HL-60/S4 (cell line): ENCODE results near the gene GRID1.

Experiments used
- in situ Hi-C: fragments of 300-500 bp; cut with MboI; formaldehyde crosslinking; loops from 2 replicates; pipeline ENCODE4 v1.14.3; 2022; ENCODE audit warnings: low sequenced_read_pairs

The GRID1 gene

DNA sequence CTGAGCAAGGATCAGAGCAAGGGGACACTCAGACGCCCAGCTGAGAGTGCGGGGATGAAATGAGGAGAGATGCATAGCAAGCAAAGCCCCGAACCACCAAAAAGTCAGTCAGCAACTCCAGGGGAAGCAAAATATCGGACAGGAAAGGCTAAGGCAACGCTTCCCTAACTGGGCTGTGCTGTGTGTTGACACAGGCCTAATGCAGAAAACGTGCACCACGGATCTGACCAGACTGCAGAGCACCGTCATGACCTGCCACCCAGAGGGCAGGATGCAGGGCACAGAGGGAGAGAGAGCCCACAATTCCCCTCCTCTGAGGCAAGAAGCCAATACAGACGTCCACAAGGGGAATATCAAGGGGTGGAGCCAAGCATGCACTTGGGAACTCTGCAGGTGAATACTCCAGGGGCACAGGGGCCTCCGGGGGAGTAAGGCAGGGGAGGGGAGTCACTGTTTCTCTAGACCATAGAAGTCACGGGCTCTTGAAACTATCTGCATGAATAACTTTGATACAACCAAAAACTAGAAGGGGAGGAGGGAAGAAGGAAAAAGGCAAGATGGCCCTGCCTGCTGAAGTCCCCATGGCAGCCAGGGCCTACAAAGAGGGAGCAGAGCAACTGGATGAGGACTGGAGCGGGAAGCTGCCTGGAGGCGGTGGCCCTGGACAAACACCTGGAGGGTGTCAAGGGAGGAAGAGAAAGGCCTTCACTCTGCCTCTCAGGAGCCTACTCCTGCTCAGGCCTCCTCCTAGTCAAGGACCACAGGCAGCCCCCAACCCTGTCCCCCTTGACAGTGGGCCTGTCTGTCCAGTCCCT is 26.2 kb downstream of the GRID1 start:
- in situ Hi-C loops: no loop called here

DNA sequence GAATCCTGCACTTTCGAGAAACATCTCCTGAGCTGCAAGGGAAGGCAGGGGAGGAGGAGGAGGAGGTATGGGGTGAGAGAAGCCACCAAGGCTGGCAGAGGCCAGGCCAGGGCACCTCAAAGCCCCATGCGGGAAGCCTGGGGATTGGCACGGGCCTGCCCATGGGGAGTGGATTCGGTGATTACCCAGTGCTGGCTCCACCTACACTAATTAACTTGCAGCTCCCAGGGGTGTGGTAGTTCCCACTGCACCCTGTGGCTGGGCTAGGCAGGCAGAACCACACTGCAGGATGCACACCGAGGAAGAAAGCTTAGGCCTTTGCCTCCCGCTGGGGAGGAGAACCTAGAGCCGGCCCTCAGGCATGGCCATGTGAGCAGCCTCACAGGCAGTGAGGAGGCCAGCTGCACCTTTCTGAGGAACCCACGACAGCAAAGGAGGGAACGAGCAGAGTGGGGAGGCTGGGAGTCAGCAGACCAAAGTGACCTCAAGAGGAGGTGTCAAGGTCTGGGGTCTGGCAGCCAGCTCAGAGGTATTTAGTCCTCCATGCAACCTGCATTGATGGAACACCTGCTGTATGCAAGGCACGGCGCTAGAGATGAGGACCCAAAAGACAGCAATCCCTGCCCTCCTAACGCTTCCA is 27.2 kb downstream of the GRID1 start:
- in situ Hi-C loops: no loop called here

DNA sequence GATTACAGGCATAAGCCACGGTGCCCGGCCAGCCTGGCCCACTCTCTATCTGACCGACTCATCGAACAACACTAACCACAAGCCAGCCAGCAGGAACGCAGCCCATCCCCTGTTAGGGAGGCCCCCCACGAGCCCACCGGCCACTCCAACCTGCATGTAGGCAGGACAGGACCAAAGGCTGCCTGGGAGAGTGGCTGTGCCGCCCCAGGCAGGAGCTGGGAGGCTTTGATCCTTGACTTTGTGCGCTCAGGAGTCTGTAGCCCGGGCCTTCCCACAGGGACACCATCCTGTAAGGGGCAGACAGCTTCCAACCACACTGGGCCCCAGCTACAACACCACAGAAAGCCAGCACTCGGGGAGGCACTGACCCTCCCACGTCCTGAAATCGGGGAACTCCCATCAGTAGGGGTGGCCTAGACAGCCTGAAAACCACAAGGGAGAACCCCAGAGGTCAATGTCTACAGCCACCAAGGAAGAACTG is 29.4 kb downstream of the GRID1 start:
- in situ Hi-C loops: no loop called here

DNA sequence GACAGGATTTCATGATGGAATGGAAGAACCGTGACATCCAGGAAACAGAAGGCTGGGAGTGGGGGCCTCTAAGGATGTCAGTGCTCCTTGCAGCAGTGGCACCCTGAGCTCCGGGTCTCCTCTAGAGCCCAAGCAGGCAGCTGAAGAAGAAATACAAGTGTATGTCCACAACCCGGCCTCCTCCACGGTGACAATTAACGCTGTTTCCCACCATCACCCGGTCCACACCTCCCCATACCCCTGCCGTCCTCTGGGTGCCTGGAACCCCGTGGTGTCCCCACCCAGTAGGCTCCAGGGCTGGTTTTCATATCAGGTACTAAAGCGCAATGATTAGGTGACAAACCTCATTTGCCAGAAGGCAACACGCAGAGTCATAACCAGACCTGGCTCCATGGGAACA is 30.3 kb downstream of the GRID1 start:
- in situ Hi-C loops: no loop called here

DNA sequence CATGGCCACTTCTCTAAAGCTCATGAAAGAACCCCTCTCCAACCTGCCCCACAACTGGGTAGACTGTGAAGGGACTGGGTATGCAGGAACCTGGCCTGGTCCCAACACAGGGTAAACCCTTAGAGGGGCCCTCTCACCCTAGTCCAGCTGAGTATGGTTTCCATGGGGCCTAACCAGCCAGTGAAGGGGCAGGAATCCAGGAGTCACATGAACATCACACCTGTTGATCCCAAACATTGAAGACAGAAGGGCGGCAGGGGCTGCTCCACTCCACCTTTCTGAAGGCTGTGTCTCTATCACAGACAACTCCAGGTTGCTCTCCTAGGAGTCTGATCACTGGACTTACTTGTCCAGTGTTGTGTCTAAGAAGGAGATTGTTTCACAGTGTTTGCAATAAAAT is 30.8 kb downstream of the GRID1 start:
- in situ Hi-C loops: no loop called here

DNA sequence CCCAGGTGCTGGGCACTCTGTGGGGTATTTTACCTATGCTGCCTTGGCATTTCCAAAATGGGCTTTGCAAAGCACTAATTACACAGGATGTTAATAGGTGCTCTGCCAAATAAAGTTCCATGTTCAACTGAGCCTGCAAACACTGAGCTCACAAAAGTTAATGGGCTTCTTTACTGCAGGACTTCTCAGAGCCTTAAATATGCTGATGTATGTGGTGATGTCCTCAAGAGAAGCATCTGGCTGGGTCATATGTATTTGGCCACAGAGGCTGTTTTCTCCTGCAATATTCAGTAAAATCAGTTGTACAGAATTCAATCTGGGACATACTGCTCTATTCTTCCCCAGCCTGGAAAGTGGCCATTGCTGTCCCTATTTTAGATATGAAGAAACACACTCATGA is 31.3 kb downstream of the GRID1 start:
- in situ Hi-C loops: no loop called here

DNA sequence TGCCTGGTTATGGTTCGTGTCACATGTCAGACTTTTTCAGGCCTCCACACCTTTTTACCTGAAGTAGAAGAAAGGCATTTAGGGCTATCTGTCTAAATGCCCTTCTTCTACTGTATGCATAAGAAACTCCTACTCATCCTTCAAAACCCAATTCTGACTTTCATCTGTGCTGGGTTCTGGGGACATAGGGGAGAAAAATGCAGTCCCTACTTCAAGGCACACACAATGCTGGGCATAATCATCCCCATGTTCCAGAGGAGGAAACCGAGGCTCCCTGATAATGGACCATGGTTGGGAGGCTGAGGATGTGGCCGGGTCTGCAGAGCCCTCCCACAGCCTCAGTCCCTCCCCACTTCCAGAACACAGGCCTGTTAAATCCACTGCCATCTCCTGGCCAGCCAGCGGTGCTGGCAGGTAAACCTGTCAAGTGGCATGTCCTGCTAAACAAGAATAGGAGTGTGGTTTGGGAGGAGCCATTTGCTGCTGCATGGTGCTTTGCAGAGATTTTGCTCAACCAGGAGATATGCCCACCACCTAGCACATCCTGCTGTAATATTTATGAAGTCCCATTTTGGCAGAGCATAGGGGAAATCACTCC is 32.0 kb downstream of the GRID1 start:
- in situ Hi-C loops: no loop called here

DNA sequence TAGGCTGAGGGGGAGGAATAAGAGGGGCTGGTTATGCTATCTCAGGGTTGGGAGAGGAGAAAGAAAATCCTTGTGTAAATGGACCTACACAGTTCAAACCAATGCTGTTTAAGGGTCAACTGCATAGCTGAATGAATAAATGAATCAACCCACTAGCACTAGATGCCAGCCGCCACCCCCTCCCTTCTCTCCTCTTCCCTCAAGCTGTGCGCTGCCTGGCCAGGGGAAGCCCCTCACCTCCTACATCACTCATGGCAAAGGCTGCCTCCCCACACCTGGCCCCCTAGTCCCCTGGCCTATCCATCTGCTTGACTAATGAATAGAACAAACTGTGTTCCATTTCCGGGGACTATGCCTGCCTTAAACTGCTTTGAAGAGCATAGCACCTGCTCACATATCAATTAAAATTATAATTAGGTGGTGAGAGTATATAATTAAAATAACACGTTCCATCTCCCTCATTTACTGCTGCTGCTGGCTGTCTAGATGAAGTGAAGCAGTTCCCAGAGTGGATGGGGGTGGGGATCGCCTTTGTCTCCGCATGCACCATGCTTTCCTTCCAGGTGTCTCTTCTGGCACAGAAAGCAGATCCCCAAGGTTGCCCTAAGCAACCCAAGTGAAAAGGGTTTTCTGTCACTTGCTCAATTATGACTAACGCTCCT is 32.6 kb downstream of the GRID1 start:
- in situ Hi-C loops: no loop called here

DNA sequence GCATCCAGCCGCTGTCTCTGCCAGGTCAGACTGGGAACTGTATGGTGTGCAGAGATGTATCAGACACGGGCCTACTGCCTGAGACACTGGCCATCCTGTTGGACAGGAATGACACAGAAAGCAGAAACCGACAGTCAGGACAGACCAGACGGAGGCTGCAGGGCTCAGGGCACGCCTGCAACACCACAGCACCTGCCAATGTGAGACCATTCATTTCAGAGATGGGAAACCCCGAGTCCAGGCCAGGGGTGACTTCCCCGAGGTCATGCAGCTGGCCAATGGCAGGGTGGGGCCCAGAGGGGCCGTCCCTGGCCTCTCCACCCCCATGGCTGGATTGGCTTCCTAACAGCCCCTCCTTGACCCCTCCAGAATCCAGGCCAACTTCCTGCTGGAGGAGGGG is 34.7 kb downstream of the GRID1 start:
- in situ Hi-C loops: no loop called here

DNA sequence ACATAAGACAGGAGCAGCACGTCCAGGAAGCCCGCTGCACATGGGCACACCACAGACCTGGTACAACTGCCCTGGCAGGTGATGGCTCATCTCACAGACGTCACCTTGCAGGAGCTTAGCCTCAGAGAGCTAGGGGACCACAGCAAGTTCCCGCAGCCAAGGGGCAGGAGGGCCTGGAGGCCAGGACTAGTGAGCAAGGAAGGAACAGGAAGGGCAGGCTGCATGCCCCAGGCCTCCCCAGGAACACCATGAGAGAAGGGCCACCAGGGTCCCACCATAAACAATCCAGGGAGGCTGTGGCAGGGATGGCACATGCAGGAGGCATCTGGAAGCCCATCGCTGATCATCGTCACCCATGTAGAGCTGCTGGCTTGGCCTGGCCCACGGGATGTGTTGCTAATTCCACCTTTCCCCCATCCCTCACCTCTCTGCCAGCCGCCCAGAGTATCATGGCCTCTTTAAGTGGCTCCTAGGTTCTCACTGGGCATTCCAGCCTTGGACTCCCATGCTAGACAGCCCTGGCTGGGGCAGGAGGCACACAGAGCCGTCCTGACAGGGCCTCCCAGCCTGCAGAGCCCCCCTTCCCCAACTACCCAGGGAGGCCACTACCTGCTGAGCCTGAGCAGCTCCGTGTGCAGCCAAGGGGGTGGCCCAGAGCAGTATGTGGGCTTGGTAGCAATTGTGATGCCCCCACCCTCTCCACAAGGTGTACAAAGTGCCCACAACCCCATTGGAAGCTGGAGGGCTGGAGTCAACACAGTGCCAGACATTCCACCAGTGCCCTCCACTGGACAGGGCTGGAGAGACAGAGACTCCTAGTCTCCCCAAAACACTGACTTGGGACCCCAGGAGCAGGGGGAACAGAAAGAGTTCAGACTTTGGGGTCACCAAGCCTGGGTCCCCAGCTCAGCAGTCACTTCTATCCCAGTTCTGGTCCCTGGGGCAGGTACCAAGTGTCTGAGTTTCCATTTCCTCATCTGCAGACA is 35.5 kb downstream of the GRID1 start:
- in situ Hi-C loops: no loop called here

DNA sequence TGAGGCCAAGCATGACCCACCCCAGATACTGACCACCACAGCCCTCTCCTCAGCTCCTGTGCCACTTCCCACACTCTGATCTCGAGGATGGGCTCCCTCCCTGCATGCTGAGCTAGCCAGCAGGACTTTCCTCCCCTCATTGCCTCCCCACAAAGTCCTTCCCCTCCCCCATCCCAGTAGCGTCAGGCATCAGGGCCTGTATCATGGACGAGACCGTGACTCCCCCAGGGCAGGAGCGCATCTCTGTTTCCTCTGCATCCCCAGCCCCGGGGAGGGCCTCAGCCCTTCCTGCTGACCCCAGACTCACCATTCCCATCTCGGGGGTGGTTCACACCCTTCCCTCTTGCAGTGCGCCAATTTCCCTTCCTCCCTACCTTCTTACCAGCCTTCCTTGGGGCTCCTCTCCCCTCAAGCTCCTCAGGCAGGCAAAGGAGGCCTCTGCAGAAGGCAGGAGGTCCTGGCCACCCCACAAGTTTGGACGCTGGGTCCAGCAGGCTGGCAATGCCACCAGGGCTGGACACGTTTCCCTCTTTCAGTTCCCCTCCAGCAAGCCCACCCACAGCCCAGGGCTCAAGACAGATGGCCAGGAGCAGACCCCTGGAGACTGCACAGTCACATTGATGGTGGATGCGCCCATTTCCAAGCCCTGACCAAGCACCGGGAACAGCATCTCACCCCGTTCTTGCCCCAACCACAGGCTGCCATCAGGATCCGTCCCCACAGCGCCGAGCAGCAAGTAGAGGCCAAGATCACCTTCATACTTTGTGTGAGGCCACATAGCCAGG is 36.5 kb downstream of the GRID1 start:
- in situ Hi-C loops: no loop called here

DNA sequence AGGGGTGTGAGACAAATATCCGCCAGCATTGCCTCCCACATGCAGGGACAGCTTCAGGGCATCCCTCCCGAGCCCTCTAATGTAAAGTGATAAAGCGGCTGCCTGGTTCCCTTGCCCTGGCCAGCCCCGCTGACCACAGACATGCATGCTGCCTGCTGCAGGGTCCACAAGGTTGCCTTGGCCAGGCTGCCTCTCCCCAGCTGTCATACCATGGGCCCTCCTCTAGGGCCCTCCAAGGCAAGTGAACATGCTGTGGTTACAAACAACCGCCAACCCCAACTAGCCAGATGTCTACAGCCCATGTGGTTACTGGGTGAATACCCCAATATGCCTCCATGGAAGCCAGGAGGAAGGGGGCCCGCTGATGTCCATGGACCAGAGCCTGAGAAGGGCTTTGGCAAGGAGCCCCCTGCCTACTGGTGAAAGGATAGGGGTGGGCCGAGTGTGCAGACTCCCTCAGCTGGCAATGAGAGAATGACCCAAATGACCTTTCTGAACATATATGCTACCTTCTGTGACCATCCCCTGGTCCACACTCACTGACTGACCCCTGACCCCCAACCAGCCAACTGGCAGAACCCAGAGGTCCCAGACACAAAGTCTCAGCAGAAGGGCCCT is 37.4 kb downstream of the GRID1 start:
- in situ Hi-C loops: no loop called here

DNA sequence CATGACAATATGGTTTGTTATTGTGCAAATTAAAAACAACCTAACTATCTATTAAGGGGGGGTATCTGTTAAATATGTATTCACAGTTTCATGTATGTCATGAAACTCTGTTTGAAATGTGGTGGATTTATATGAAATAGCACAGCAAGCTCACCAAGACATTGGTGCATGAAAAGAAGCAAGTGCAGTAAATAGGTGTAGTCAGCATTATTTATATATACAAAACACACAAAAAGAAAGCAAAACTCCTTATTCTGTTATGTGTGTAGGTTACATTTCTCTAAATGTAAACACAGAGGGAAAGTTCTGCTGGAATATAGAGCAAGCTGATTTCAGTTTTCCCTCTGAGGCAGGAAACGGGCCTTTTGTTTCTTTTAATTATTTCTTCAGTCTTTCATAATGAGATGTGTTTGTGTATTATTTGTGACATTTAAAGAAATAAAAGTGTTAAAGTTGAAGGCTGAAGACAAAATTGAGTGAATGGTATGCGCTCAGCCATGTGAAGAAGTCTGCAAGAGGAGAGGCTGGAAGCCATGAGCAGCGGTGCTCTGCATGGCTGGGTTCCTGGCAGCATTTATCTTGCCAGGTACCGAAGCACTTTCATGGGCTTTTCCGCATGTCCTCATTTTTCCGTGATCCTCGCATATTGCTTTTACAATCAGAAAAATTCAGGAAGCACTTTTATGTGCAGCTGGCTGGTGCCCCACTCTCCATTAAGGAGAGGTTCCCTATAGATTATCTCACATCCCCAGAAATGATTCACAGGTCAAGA is 38.5 kb downstream of the GRID1 start:
- in situ Hi-C loops: no loop called here

DNA sequence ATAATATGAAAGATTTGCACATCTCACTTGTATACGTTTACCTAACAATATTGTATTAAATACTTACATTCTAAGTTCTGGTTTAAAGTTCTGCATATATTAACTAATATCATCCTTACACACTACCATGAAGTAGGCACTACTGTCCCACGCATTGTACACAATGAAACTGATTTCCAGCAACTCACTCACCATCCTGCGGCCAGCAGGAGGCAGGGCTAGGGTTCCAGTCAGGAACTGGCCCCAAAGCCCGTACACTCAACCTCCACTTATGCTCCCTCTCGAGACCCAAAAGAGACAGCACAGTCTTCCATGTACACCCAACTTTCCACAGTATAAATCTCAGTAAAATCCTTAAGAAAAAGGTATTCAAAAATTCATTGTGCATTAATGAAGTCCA is 41.4 kb downstream of the GRID1 start:
- in situ Hi-C loops: no loop called here

DNA sequence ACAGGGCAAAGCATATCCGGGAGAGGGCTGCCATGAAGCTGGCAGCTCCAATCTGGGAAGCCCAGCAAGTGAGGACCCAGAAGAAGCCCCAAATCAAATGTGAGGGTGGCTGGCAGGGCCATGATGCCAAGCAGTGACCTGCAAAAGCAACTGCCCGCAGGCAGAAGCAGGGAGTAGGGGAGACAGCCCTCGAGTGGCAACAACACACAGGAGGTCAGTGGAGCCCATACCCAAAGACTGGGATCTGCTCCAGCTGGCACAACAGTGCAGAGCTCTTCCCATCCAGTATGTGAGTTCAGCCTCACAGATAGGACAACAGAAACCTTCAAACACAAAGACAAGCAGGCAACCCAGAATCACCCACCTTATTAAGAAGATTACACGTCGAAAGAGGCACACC is 45.0 kb downstream of the GRID1 start:
- in situ Hi-C loops: no loop called here

DNA sequence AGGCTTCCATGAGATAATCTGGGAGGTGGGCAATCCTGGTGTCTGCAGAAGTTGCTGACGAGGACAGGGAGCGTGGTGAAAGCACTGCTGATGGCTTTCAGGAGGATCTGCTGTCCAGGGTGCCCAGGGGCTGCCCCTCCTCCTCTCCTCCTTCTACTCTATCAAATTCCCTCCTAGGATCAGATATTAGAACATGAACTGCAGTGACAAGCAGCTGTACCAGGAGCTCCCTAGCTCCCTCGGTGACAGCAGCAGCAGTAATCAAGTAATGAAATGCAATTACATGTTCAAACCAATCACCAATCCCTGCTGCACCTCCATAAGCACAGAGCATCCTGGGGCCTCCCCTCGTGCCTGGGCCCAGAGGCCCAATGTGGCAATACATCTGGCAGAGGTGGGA is 46.9 kb downstream of the GRID1 start:
- in situ Hi-C loops: no loop called here

DNA sequence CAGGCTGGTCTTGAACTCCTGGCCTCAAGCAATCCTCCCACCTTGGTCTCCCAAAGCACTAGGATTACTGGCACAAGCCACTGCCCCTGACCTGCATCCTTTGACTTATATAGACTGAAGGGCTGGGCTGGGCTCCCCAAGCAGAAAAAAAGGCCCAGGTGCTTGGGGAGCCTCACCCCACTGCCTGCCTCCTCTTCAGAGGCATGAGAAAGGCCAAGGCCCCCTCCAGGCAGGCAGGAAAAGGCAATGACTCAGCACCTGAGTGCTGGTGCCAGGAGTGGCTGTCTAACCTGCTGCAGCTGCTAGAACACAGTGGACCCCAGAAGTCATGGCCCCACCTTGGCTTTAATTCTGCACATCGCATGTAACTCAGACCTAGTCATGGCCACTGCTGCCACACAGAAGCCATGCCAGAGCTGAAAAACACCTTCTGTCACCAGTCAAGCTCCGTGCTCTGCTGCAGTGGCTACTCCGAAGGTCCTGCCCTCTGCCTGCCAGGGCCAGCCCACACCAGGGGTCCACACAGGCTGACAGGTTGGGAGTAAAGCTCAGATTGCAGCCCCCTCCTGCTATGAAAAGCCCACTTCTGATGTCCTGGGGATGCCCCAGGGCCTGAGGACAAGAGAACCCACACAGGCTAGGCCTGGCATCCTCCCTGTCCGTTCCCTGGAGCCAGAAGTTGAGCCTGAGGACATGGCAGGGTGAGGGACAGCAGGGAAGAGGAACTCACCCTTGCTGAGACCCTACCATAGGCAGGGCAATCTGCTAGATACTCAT is 48.5 kb downstream of the GRID1 start:
- in situ Hi-C loops: no loop called here

DNA sequence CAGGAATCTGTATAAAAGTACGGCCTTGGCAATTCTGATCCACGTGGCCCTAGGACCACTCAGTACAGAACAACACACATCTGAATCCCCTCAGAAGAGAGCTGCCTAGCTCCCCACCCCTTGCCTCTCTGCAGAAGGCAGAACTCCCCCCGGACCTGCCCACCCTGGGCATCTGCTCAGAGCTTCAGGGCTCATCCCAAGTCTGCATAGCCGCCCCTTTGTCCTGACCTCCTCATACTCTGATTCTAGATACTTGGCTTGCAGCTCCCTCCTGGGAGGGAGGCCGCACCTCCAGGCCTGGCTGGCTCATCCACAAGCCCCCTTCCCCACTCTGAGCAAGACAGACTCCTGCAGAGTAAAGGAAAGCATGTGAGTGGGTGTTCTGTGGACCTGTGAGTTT is 49.6 kb downstream of the GRID1 start:
- in situ Hi-C loops: no loop called here
